A673 (cell line): Measurements from ENCODE around the gene ROR1. TPM values are rescaled to one million over a fixed set of nuclear protein-coding genes. Genes with fewer than 3 reads are reported as not detected.
A peak's percentile ranks its signal among the peaks of the same experiment; 100 is the strongest.

ENCODE experiments used
- BruUV-seq: library from RNA; stranded (reverse); fragments of 400-500 nt; replicated peaks from 2 replicates; lab custom pipeline; 2021; lab: Mats Ljungman, UMichigan
- CTCF ChIA-PET: fragments of 300-600 bp; sonication (Branson Sonifier 250); formaldehyde crosslinking; loops from one replicate; lab custom pipeline; 2022; ENCODE audit warnings: antibody characterized with exemption; lab: Charles Lee
- POLR2A ChIA-PET: fragments of 300-600 bp; sonication (Branson Sonifier 250); formaldehyde crosslinking; loops from one replicate; lab custom pipeline; 2022; ENCODE audit warnings: antibody characterized with exemption; ENCODE audit not compliant: low non-redundant PET; lab: Charles Lee
- DNase-seq: peaks from one replicate; pipeline ENCODE4 v3.0.0-alpha.2; 2015; ENCODE audit warnings: low spot score
- H3K27ac ChIP-seq: fragments of 200-600 bp; sonication (generic); 2 replicates; pipeline ENCODE4 v1.5.1; 2016; ENCODE audit warnings: mixed run types, low read depth, mild to moderate bottlenecking, mixed read lengths, antibody characterized with exemption, low read length; ENCODE audit not compliant: poor library complexity, severe bottlenecking
- H3K27me3 ChIP-seq: fragments of 200-600 bp; sonication (generic); replicated peaks from 2 replicates; pipeline ENCODE4 v1.6.1; 2017; ENCODE audit warnings: mixed run types, low read depth, mild to moderate bottlenecking, mixed read lengths, antibody characterized with exemption, low read length; ENCODE audit not compliant: insufficient read depth, poor library complexity
- H3K36me3 ChIP-seq: fragments of 200-600 bp; sonication (generic); 2 replicates; pipeline ENCODE4 v1.6.1; 2016; ENCODE audit warnings: mixed run types, mild to moderate bottlenecking, mixed read lengths, antibody characterized with exemption, low read length; ENCODE audit not compliant: insufficient read depth, poor library complexity, severe bottlenecking
- H3K4me1 ChIP-seq: fragments of 200-600 bp; sonication (generic); 2 replicates; pipeline ENCODE4 v1.6.1; 2017; ENCODE audit warnings: mixed run types, mild to moderate bottlenecking, mixed read lengths, antibody characterized with exemption, low read length; ENCODE audit not compliant: insufficient read depth, poor library complexity, severe bottlenecking
- H3K4me3 ChIP-seq: fragments of 200-600 bp; sonication (generic); 2 replicates; pipeline ENCODE4 v1.5.1; 2016; ENCODE audit warnings: low read depth, mixed run types, mild to moderate bottlenecking, mixed read lengths, low read length; ENCODE audit not compliant: poor library complexity, severe bottlenecking
- H3K9me3 ChIP-seq: fragments of 200-600 bp; sonication (generic); 2 replicates; pipeline ENCODE4 v1.6.1; 2016; ENCODE audit warnings: mixed run types, low read depth, mild to moderate bottlenecking, mixed read lengths, antibody characterized with exemption, low read length; ENCODE audit not compliant: poor library complexity, severe bottlenecking
- CTCF ChIP-seq: fragments of 300-800, 200-600 bp; sonication (generic); conservative IDR thresholded peaks from 2 replicates; pipeline ENCODE4 v1.5.1; 2017; ENCODE audit warnings: low read depth, mild to moderate bottlenecking, antibody characterized with exemption, low read length, moderate library complexity, mixed read lengths
- EZH2 ChIP-seq: fragments of 200-600 bp; sonication (generic); IDR thresholded peaks from 2 replicates; pipeline ENCODE4 v1.6.1; 2017; ENCODE audit warnings: borderline replicate concordance, low read depth, mild to moderate bottlenecking, mixed read lengths, antibody characterized with exemption, low read length; ENCODE audit not compliant: poor library complexity, severe bottlenecking
- intact Hi-C: fragments of 100-400 bp; cut with micrococcal nuclease; formaldehyde crosslinking; loops from one replicate; pipeline ENCODE4 v1.10.0; 2022; ENCODE audit not compliant: unreplicated experiment
- total RNA-seq: library from RNA; stranded (reverse); gene quantifications from 2 replicates; pipeline ENCODE4 v1.2.3, GENCODE V29; 2021

ROR1 gene
- total RNA-seq, 1 experiment from 2014 or later = 7.4 TPM

- peak; percentile 77 for DNase-seq
- peaks cover 6% of the 10 kb centered on the region for H3K9me3 ChIP-seq
- ChIA-PET CTCF (no interaction called here), POLR2A (no interaction called here)
- intact Hi-C loops = no loop called here
- H3K4me3 ChIP-seq = peak overlapping the region; percentile 5
- no peaks in the 10 kb centered on the region for H3K36me3 ChIP-seq
- peak overlapping the region; percentile 75 for H3K27ac ChIP-seq
- BruUV-seq = no TSS peak
- H3K27me3 ChIP-seq = no peaks in the 10 kb centered on the region
- no peak for TF ChIP-seq CTCF
- TF ChIP-seq EZH2 = no peak
- H3K4me1 ChIP-seq = peaks cover 32% of the 10 kb centered on the region
Observed at GRCh38 chr1:63817152-63817667, 43.4 kb downstream of the ROR1 start.

- Histone ChIP-seq H3K4me1 (peaks cover 32% of the 10 kb centered on the region), H3K4me3 (no peak overlapping the region), H3K36me3 (no peaks in the 10 kb centered on the region), H3K27ac (peak overlapping the region; percentile 75), H3K27me3 (no peaks in the 10 kb centered on the region), H3K9me3 (peaks cover 6% of the 10 kb centered on the region)
- intact Hi-C loops = no loop called here
- BruUV-seq = no TSS peak
- no peak for DNase-seq
- ChIA-PET CTCF (no interaction called here), POLR2A (no interaction called here)
- TF ChIP-seq EZH2 (no peak), CTCF (no peak)
Observed at GRCh38 chr1:63817700-63818099, 43.9 kb downstream of the ROR1 start.

- Histone ChIP-seq H3K9me3 (peaks cover 6% of the 10 kb centered on the region), H3K4me1 (peaks cover 32% of the 10 kb centered on the region), H3K4me3 (no peak overlapping the region), H3K36me3 (no peaks in the 10 kb centered on the region), H3K27me3 (no peaks in the 10 kb centered on the region), H3K27ac (no peak overlapping the region)
- CTCF ChIA-PET = no interaction called here
- intact Hi-C loops = no loop called here
- no TSS peak for BruUV-seq
- TF ChIP-seq EZH2 (no peak), CTCF (no peak)
- no peak for DNase-seq
- POLR2A ChIA-PET = no interaction called here
Observed at GRCh38 chr1:63818567-63819325, 44.9 kb downstream of the ROR1 start.
